Right forelimb (tissue), 1 donor: ENCODE results near the gene A1BG.
"Not testable (repeated sequence)": the region's sequence is repeated elsewhere in the genome, so short reads cannot be mapped to it uniquely, and the experiment has no call there.

Experiments used
- DNase-seq: peaks from one replicate; pipeline ENCODE4 v3.0.0-alpha.2; 2018

A1BG gene

GRCh38 chr19:58385891-58386575 lies 32.7 kb upstream of the A1BG start:
- DNase-seq = no peak

- no peak for DNase-seq
Measured at GRCh38 chr19:58385313-58385890, 32.1 kb upstream of the A1BG start.

- DNase-seq = no peak
Measured at GRCh38 chr19:58382997-58383603, 29.8 kb upstream of the A1BG start.

- no peak for DNase-seq
Measured at GRCh38 chr19:58381460-58382212, 28.3 kb upstream of the A1BG start.

GRCh38 chr19:58380662-58381459 lies 27.6 kb upstream of the A1BG start, which contains the start of gene ZNF837:
Gene ZNF837 (minus strand): TSS chr19:58381030. CDS start chr19:58369332, 11,698 bp downstream.
- DNase-seq = peak; percentile 97

GRCh38 chr19:58380037-58380661 lies 26.9 kb upstream of the A1BG start:
- DNase-seq = no peak

GRCh38 chr19:58379246-58379645 lies 26.0 kb upstream of the A1BG start:
- DNase-seq = no peak

- DNase-seq = not testable (repeated sequence)
Measured at GRCh38 chr19:58376724-58377123, 23.4 kb upstream of the A1BG start.

- DNase-seq = no peak
Measured at GRCh38 chr19:58374200-58374599, 20.9 kb upstream of the A1BG start.

GRCh38 chr19:58372311-58373133 lies 19.2 kb upstream of the A1BG start:
- DNase-seq = peak; percentile 31

- no peak for DNase-seq
Measured at GRCh38 chr19:58368561-58369360, 15.5 kb upstream of the A1BG start.

GRCh38 chr19:58367698-58368454 lies 14.6 kb upstream of the A1BG start:
- no peak for DNase-seq

- no peak for DNase-seq
Measured at GRCh38 chr19:58366585-58367430, 13.5 kb upstream of the A1BG start.

GRCh38 chr19:58364146-58364545 lies 10.9 kb upstream of the A1BG start:
- no peak for DNase-seq

GRCh38 chr19:58362272-58362994 lies 9.1 kb upstream of the A1BG start, which contains the start of gene ZNF497:
Gene ZNF497 (minus strand): TSS chr19:58362751. CDS start chr19:58357635, 5,116 bp downstream.
- peak; percentile 98 for DNase-seq

GRCh38 chr19:58361900-58362271 lies 8.6 kb upstream of the A1BG start:
- DNase-seq = no peak

GRCh38 chr19:58357481-58358145 lies 4.3 kb upstream of the A1BG start:
- DNase-seq = no peak
